GM18909 (cell line): ENCODE data around the gene ZNF614.
"Not testable (repeated sequence)": the region's sequence is repeated elsewhere in the genome, so short reads cannot be mapped to it uniquely, and the experiment has no call there.

Experiments used
- ATAC-seq: cut with Tn5 transposase; IDR thresholded peaks from one replicate; pipeline ENCODE4 v1.9.1; 2021; ENCODE audit warnings: mild to moderate bottlenecking; ENCODE audit not compliant: unreplicated experiment, poor library complexity

The ZNF614 gene

GRCh38 chr19:52028027-52028779, at the start of gene ZNF614:
ZNF614 (minus strand) TSS chr19:52028379; CDS start chr19:52025745, 2,634 bp downstream.
- ATAC-seq, result peak; percentile 85

- ATAC-seq, result no peak
Measured at GRCh38 chr19:52070496-52070895, 42.3 kb upstream of the ZNF614 start.

GRCh38 chr19:52069653-52070052, 41.5 kb upstream of the ZNF614 start:
- ATAC-seq, result no peak

GRCh38 chr19:52066258-52066863, 38.2 kb upstream of the ZNF614 start:
- no peak for ATAC-seq

- ATAC-seq, result no peak
Measured at GRCh38 chr19:52065399-52065798, 37.2 kb upstream of the ZNF614 start.

- not testable (repeated sequence) for ATAC-seq
Measured at GRCh38 chr19:52056480-52056879, 28.3 kb upstream of the ZNF614 start.

GRCh38 chr19:52051736-52052135, 23.6 kb upstream of the ZNF614 start:
- ATAC-seq, result not testable (repeated sequence)

GRCh38 chr19:52048555-52049501, 20.6 kb upstream of the ZNF614 start, which contains the start of gene ZNF432:
ZNF432 (minus strand) TSS chr19:52048838; CDS start chr19:52046868, 1,970 bp downstream.
- ATAC-seq, result peak; percentile 91

- ATAC-seq, result no peak
Measured at GRCh38 chr19:52039169-52039568, 11.0 kb upstream of the ZNF614 start.

GRCh38 chr19:52034051-52034728, 6.0 kb upstream of the ZNF614 start:
- no peak for ATAC-seq

- peak; percentile 30 for ATAC-seq
Measured at GRCh38 chr19:52028780-52029123, 573 bp upstream of the ZNF614 start.

- not testable (repeated sequence) for ATAC-seq
Measured at GRCh38 chr19:52026255-52026990, 1.8 kb downstream of the ZNF614 start.

GRCh38 chr19:52024478-52024877, 3.7 kb downstream of the ZNF614 start:
- ATAC-seq, result not testable (repeated sequence)

GRCh38 chr19:52022193-52022592, 6.0 kb downstream of the ZNF614 start:
- ATAC-seq, result no peak

GRCh38 chr19:52020506-52020905, 7.7 kb downstream of the ZNF614 start:
- no peak for ATAC-seq

- no peak for ATAC-seq
Measured at GRCh38 chr19:52010674-52011073, 17.5 kb downstream of the ZNF614 start.

- ATAC-seq, result peak; percentile 88
Measured at GRCh38 chr19:52007806-52008557, 20.2 kb downstream of the ZNF614 start, which contains the start of gene ZNF615. ZNF615 (minus strand) TSS chr19:52008211; CDS start chr19:52003711, 4,500 bp downstream.

- ATAC-seq, result peak; percentile 12
Measured at GRCh38 chr19:52007451-52007805, 20.8 kb downstream of the ZNF614 start.
